Transverse colon (tissue), 4 donors: ENCODE measurements around the gene GATA3.

ENCODE experiments used
- CTCF ChIP-seq, 5 experiments: fragments of 200-600 bp in 3 of 5; fragments of 450-650 bp in 2 of 5; sonication (generic) in 3 of 5; IDR thresholded peaks; 1 replicate in 2 of 5; 2 replicates in 3 of 5; pipeline ENCODE4 v1.5.1; 2016 to 2017; ENCODE audit warnings: antibody characterized with exemption in 5 of 5, inconsistent platforms in 3 of 5, mild to moderate bottlenecking in 2 of 5, moderate library complexity in 1 of 5
- POLR2A ChIP-seq: fragments of 450-650 bp; IDR thresholded peaks from one replicate; pipeline ENCODE4 v1.6.1; 2016; ENCODE audit warnings: antibody characterized with exemption, mild to moderate bottlenecking, moderate library complexity
- POLR2AphosphoS5 ChIP-seq, 3 donors: sonication (generic); formaldehyde crosslinking; IDR thresholded peaks; one replicate each; pipeline ENCODE4 v1.6.1; 2016; ENCODE audit warnings: antibody characterized with exemption in 3 of 3

GRCh38 chr10:8088504-8088903 lies 34.0 kb downstream of the GATA3 start:
- TF ChIP-seq CTCF (IDR thresholded peaks at IDR 0.05) (no peak), POLR2AphosphoS5 (IDR thresholded peaks at IDR 0.05) (no peak), POLR2A (no peak)
